IPS-NIHi11 (cell line): Measurements from ENCODE around the gene ACTR5.
"Not testable (repeated sequence)": the region's sequence is repeated elsewhere in the genome, so short reads cannot be mapped to it uniquely, and the experiment has no call there.

Experiments used
- DNase-seq: peaks from one replicate; pipeline ENCODE4 v3.0.0; 2012; ENCODE audit warnings: mixed read lengths, low spot score

ACTR5 gene

GRCh38 chr20:38805958-38806854 lies 57.9 kb downstream of the ACTR5 start:
- peak; percentile 42 for DNase-seq

- no peak for DNase-seq
These were observed 58.8 kb downstream of the ACTR5 start for GRCh38 chr20:38806855-38807655.

DNA sequence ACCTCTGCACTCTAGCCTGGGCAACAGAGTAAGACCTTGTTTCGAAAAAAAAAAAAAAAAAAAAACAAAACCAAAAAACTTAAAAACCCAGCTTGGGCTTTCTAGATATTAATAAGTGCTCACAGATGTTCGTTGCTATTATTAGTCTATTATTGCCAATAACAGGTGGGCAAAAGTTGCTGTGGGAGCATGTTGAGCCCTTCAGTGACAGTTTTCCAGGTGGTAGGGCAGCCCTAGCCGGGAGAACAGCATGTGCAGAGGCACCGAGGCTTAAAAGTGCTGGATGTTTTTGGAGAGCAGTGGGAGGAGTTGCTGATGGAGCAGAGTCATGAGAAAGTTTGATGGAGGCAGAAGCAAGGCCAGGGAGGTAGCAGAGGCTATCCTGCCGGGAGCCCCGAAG lies 61.7 kb downstream of the ACTR5 start:
- DNase-seq: no peak

DNA sequence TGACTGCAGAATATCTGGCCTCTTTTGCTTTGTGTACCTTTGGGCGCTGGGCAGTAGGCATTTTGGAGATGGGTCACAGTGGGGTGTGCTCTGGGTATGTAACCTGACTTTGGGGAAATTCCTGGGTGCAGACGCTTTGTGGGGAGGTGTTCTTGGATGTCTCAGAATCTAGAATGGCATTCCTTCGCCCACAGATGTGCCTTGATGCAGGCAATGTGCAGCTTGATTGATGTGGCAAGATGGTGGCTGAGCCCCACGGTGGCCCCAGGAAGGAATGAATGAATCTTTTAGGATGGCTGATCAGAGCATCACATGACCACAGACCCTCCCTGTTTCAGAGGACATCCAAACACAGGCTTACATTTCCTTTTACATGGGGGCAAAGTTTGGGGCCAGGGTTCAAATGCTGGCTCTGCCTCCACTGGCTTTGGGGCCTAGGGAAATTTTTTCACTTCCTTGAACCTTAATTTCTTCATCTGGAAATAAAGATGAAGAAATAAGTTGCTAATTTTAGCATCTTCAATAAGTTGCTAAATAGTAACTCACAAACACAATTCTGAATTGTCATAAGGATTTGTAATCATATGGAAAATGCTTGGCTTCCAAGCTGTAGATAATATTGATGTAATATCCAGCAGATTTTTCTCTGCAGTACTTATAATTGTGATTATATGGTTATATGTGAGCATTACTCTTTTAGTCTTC lies 62.8 kb downstream of the ACTR5 start:
- no peak for DNase-seq

DNA sequence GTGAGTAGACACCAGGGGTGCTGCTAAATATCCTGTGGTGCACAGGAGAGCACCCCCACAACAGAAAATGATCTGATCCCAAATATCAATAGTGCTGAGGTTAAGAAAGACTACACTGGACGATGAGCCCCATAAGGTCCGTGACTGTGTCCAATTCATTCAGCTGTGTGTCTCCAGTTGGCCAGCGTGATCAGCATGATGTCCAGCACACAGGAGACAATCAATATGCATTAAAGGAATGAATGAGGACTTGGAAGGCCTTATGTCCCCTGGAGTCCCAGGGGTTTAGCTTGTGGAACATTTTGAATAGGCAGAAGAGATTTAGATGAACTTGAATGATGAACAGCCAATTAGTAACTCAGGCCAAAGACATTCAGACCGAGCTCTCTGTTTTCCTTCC lies 63.5 kb downstream of the ACTR5 start:
- no peak for DNase-seq

- DNase-seq: no peak
These were observed 63.9 kb downstream of the ACTR5 start for GRCh38 chr20:38812182-38812581.

DNA sequence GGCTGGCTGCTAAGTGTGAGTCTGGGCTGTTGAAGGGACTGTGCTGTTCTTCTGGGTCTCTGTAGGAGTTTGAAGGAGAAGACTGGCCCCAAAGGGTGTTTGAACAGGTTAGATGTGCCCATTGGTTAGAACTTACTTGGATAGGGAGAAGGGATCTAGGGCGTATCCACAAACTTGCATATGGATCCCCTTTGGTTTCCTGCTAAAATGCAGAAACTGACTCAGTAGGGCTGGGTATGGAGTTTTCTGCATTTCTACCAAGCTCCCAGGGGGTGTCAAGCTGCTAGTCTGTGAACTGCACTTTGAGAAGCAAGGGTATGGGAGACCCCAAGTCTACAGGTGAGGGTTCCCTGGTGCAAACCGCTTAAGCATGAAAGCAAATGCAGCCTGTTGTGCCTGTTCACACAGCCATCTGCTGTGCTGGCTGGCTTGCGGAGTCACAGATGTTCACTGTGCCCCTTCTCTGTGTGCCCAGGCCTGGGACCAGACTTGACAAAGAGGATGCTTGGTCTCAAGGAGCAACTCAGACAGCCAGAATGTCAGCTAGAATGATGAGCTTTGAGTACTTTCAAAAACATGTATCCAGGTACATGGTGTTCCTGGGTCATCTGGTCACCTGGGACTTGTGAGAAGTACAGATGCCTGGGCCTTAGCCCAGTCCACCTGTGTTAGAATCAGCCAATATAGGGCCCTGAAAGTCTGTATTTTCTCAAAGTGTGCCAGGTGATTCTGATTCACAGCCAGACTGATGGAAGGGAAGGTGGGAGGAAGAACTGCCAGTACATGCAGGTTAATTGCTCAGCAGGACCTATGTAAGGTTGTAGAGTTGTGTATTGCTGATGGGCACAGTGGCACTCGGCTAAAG lies 64.7 kb downstream of the ACTR5 start:
- DNase-seq: no peak

GRCh38 chr20:38813574-38813962 lies 65.3 kb downstream of the ACTR5 start:
- not testable (repeated sequence) for DNase-seq

DNA sequence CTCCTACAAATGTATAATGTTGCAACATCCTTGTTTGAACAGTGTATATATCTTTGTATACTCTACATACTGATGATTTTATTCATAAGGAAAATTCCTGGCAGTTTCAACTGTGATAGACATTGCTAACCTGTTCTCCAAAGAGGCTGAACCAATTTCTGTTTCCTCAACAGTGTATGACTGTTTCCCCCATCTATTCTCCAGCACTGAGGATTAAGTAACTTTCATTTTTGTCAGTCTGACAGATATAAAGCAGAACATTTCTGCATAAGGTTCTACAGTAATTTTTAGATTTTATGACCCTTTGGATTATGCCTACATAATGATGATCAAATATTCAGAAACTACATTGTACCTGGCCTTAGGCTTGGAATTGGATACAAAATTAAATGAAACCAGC lies 67.2 kb downstream of the ACTR5 start:
- no peak for DNase-seq

DNA sequence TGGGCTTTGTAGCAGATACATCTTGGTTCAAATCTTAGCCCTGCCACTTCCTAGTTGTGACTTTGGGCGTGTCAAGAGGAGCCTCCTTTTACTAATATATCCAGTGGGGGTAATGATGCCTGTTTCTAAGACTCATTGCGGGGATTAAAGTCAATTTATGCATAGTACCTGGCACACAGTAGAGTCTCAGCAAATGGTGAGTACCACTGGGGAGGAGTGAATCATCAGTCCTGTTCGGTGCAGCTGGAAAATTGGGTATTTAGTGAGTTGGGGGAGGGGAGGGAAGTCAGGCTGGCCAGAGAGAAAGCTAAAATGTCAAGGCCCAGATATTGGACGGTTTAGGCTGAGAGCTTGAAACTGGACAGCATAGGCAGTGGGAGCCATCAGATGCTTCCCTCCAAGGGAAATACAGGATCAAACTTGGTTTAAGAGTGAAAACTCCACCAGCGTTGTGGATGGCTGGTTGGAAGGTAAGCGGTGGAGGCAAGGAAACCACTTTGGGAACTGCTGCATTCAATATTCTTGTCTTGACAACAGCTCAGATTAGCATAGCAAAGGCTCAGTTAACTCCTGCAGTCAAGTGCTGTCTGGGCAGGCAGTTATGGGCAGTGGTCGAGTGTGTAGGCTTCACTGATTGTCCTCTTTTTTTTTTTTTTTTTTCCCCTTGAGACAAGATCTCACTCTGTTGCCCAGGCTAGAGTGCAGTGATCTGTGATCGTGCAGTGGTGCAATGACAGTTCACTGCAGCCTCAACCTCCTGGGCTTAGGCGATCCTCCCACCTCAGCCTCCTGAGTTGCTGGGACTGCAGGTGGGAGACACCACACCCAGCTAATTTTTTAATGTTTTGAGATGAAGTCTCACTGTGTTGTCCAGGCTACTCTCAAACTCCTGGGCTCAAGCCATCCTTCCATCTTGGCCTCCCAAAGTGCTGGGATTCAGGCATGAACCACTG lies 70.1 kb downstream of the ACTR5 start:
- no peak for DNase-seq
